Natural killer cell treated with Interleukin-12 subunit alpha and Interleukin-12 subunit beta and Interleukin-15 and Interleukin-18, amount 100 ng/mL, for 72 hours (primary cell): ENCODE measurements around the gene AGPAT3. TPM values are rescaled to one million over a fixed set of nuclear protein-coding genes. Genes with fewer than 3 reads are reported as not detected.

Experiments used
- ATAC-seq, 2 donors: fragments of 150-1000 bp; cut with Tn5 transposase in 1 of 2; sonication (Bioruptor Pico), chemical (Tn5 transposase) in 1 of 2; 2 replicates each; pipeline ENCODE4 v1.10.0; 2021
- DNase-seq: peaks from one replicate; pipeline ENCODE4 v3.0.0; 2022; ENCODE audit warnings: low spot score
- H3K27ac Mint-ChIP-seq, 2 donors: 1 replicate in 1 of 2; 2 replicates in 1 of 2; pipeline ENCODE4 v1.8.0; 2022; ENCODE audit warnings: mixed read lengths in 2 of 2, mild to moderate bottlenecking in 1 of 2, moderate library complexity in 1 of 2
- H3K27me3 Mint-ChIP-seq, 2 donors: 1 replicate in 1 of 2; 2 replicates in 1 of 2; pipeline ENCODE4 v1.8.0; 2022; ENCODE audit warnings: mixed read lengths in 2 of 2
- H3K36me3 Mint-ChIP-seq: one replicate; pipeline ENCODE4 v1.8.0; 2022; ENCODE audit warnings: mixed read lengths
- H3K4me1 Mint-ChIP-seq, 2 donors: 1 replicate in 1 of 2; 2 replicates in 1 of 2; pipeline ENCODE4 v1.8.0; 2022; ENCODE audit warnings: low read depth in 2 of 2, mixed read lengths in 2 of 2, mild to moderate bottlenecking in 1 of 2
- H3K4me3 Mint-ChIP-seq: one replicate; pipeline ENCODE4 v1.8.0; 2022; ENCODE audit warnings: mixed read lengths
- H3K9me3 Mint-ChIP-seq: 2 replicates; pipeline ENCODE4 v1.8.0; 2022; ENCODE audit warnings: mixed read lengths
- total RNA-seq, 2 donors: library from RNA; stranded (reverse); gene quantifications; one replicate each; pipeline ENCODE4 v1.2.3, GENCODE V29; 2022

AGPAT3 gene
- total RNA-seq, 2 donors from 2014 or later: 66.8 to 115 TPM

GRCh38 chr21:43924421-43925095 lies 59.5 kb downstream of the AGPAT3 start:
- peaks cover 14 to 16% of the 10 kb centered on the region in 2 donors for H3K4me1 Mint-ChIP-seq
- H3K27ac Mint-ChIP-seq: no peak overlapping the region
- H3K4me3 Mint-ChIP-seq: no peak overlapping the region
- DNase-seq: no peak
- ATAC-seq: no peak
- H3K9me3 Mint-ChIP-seq: no peaks in the 10 kb centered on the region
- H3K36me3 Mint-ChIP-seq: no peaks in the 10 kb centered on the region
- peaks cover 9 to 14% of the 10 kb centered on the region in 2 donors for H3K27me3 Mint-ChIP-seq

GRCh38 chr21:43925096-43925481 lies 60.1 kb downstream of the AGPAT3 start:
- no peaks in the 10 kb centered on the region for H3K36me3 Mint-ChIP-seq
- DNase-seq (no peak), ATAC-seq (no peak)
- H3K27ac Mint-ChIP-seq: no peak overlapping the region
- no peak overlapping the region for H3K4me3 Mint-ChIP-seq
- peaks cover 3 to 10% of the 10 kb centered on the region in 2 donors for H3K27me3 Mint-ChIP-seq
- no peaks in the 10 kb centered on the region for H3K9me3 Mint-ChIP-seq
- peaks cover 9 to 14% of the 10 kb centered on the region in 2 donors for H3K4me1 Mint-ChIP-seq

GRCh38 chr21:43925609-43926008 lies 60.6 kb downstream of the AGPAT3 start:
- no peaks in the 10 kb centered on the region for H3K9me3 Mint-ChIP-seq

GRCh38 chr21:43926196-43926595 lies 61.2 kb downstream of the AGPAT3 start:
- no peaks in the 10 kb centered on the region for H3K9me3 Mint-ChIP-seq
- H3K27ac Mint-ChIP-seq: no peak overlapping the region
- no peaks in the 10 kb centered on the region for H3K36me3 Mint-ChIP-seq
- DNase-seq: no peak
- H3K4me1 Mint-ChIP-seq: peaks cover 7 to 12% of the 10 kb centered on the region in 2 donors
- ATAC-seq: no peak
- H3K27me3 Mint-ChIP-seq: peaks cover 0 to 6% of the 10 kb centered on the region in 2 donors
- H3K4me3 Mint-ChIP-seq: no peak overlapping the region

More at GRCh38 chr21:43925609-43926008, 60.6 kb downstream of the AGPAT3 start:
- DNase-seq (no peak), ATAC-seq (no peak)
- H3K27ac Mint-ChIP-seq: no peak overlapping the region
- no peaks in the 10 kb centered on the region for H3K36me3 Mint-ChIP-seq
- no peak overlapping the region for H3K4me3 Mint-ChIP-seq
- H3K4me1 Mint-ChIP-seq: peaks cover 7 to 12% of the 10 kb centered on the region in 2 donors
- H3K27me3 Mint-ChIP-seq: peaks cover 0 to 7% of the 10 kb centered on the region in 2 donors

GRCh38 chr21:43927591-43928221 lies 62.7 kb downstream of the AGPAT3 start:
- Mint-ChIP-seq H3K9me3 (no peaks in the 10 kb centered on the region), H3K27me3 (no peaks in the 10 kb centered on the region), H3K4me1 (peaks cover 0 to 11% of the 10 kb centered on the region in 2 donors), H3K27ac (no peak overlapping the region), H3K36me3 (no peaks in the 10 kb centered on the region), H3K4me3 (no peak overlapping the region)
- DNase-seq (no peak), ATAC-seq (no peak)

GRCh38 chr21:43928222-43929125 lies 63.5 kb downstream of the AGPAT3 start:
- no peaks in the 10 kb centered on the region for H3K36me3 Mint-ChIP-seq
- DNase-seq: no peak
- no peak overlapping the region for H3K27ac Mint-ChIP-seq
- no peaks in the 10 kb centered on the region for H3K9me3 Mint-ChIP-seq
- no peak overlapping the region for H3K4me3 Mint-ChIP-seq
- H3K4me1 Mint-ChIP-seq: peaks cover 0 to 15% of the 10 kb centered on the region in 2 donors
- H3K27me3 Mint-ChIP-seq: no peaks in the 10 kb centered on the region
- no peak for ATAC-seq

GRCh38 chr21:43929217-43929971 lies 64.4 kb downstream of the AGPAT3 start:
- Mint-ChIP-seq H3K4me1 (peaks cover 0 to 15% of the 10 kb centered on the region in 2 donors), H3K9me3 (no peaks in the 10 kb centered on the region), H3K4me3 (no peak overlapping the region), H3K27ac (no peak overlapping the region), H3K27me3 (no peaks in the 10 kb centered on the region), H3K36me3 (no peaks in the 10 kb centered on the region)
- no peak for DNase-seq
- no peak for ATAC-seq

GRCh38 chr21:43930074-43930847 lies 65.2 kb downstream of the AGPAT3 start:
- H3K27ac Mint-ChIP-seq: no peak overlapping the region
- no peaks in the 10 kb centered on the region for H3K36me3 Mint-ChIP-seq
- no peak overlapping the region for H3K4me3 Mint-ChIP-seq
- H3K27me3 Mint-ChIP-seq: no peaks in the 10 kb centered on the region
- no peaks in the 10 kb centered on the region for H3K9me3 Mint-ChIP-seq
- ATAC-seq: no peak
- H3K4me1 Mint-ChIP-seq: peaks cover 0 to 16% of the 10 kb centered on the region in 2 donors
- DNase-seq: no peak

GRCh38 chr21:43930848-43931375 lies 65.9 kb downstream of the AGPAT3 start:
- no peak for ATAC-seq
- no peaks in the 10 kb centered on the region for H3K27me3 Mint-ChIP-seq
- H3K36me3 Mint-ChIP-seq: no peaks in the 10 kb centered on the region
- no peaks in the 10 kb centered on the region for H3K9me3 Mint-ChIP-seq
- DNase-seq: no peak
- peaks cover 0 to 16% of the 10 kb centered on the region in 2 donors for H3K4me1 Mint-ChIP-seq
- no peak overlapping the region for H3K27ac Mint-ChIP-seq
- no peak overlapping the region for H3K4me3 Mint-ChIP-seq

GRCh38 chr21:43931489-43931888 lies 66.5 kb downstream of the AGPAT3 start:
- no peak overlapping the region for H3K27ac Mint-ChIP-seq

GRCh38 chr21:43932005-43932404 lies 67.0 kb downstream of the AGPAT3 start:
- ATAC-seq: no peak
- peaks cover 0 to 16% of the 10 kb centered on the region in 2 donors for H3K4me1 Mint-ChIP-seq
- H3K4me3 Mint-ChIP-seq: no peak overlapping the region
- H3K27me3 Mint-ChIP-seq: no peaks in the 10 kb centered on the region
- H3K9me3 Mint-ChIP-seq: no peaks in the 10 kb centered on the region
- no peaks in the 10 kb centered on the region for H3K36me3 Mint-ChIP-seq
- H3K27ac Mint-ChIP-seq: no peak overlapping the region
- no peak for DNase-seq

More at GRCh38 chr21:43931489-43931888, 66.5 kb downstream of the AGPAT3 start:
- H3K4me3 Mint-ChIP-seq: no peak overlapping the region
- no peaks in the 10 kb centered on the region for H3K9me3 Mint-ChIP-seq
- H3K4me1 Mint-ChIP-seq: peaks cover 0 to 16% of the 10 kb centered on the region in 2 donors
- H3K27me3 Mint-ChIP-seq: no peaks in the 10 kb centered on the region
- H3K36me3 Mint-ChIP-seq: no peaks in the 10 kb centered on the region
- ATAC-seq: no peak
- no peak for DNase-seq

- Mint-ChIP-seq H3K4me3 (no peak overlapping the region), H3K9me3 (no peaks in the 10 kb centered on the region), H3K27me3 (no peaks in the 10 kb centered on the region), H3K27ac (no peak overlapping the region), H3K36me3 (no peaks in the 10 kb centered on the region), H3K4me1 (peaks cover 0 to 21% of the 10 kb centered on the region in 2 donors)
- no peak for ATAC-seq
- DNase-seq: no peak
These were observed 68.2 kb downstream of the AGPAT3 start for GRCh38 chr21:43933199-43933598.
